Cortex of kidney (tissue), 1 donor: Measurements from ENCODE around the gene ARHGEF33.
"Not testable (repeated sequence)": the region's sequence is repeated elsewhere in the genome, so short reads cannot be mapped to it uniquely, and the experiment has no call there.

Experiments used
- DNase-seq: peaks from one replicate; lab custom pipeline; 2025; lab: John Stamatoyannopoulos, UW

ARHGEF33 gene

GRCh38 chr2:38911191-38911590, 21.5 kb downstream of the ARHGEF33 start:
- DNase-seq = no peak

DNA sequence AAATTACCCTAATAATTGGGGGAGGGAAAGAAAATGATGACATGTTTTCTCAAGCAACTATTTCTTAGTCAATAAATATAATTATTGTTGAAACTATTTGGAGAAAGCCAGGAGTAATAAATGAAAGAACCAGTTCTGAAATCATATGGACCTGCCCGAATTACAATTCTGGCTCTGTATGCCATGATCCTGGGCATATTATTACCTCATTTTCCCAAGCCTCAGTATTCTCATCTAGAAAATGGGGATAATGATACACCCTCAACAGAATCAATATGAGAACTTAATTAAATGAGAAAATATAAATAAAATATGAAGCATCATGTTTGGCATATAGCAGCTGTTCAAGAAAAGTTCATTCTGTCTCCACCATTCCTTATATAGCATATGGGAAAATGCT, 22.9 kb downstream of the ARHGEF33 start:
- DNase-seq = no peak

GRCh38 chr2:38922389-38922788, 32.7 kb downstream of the ARHGEF33 start:
- no peak for DNase-seq

DNA sequence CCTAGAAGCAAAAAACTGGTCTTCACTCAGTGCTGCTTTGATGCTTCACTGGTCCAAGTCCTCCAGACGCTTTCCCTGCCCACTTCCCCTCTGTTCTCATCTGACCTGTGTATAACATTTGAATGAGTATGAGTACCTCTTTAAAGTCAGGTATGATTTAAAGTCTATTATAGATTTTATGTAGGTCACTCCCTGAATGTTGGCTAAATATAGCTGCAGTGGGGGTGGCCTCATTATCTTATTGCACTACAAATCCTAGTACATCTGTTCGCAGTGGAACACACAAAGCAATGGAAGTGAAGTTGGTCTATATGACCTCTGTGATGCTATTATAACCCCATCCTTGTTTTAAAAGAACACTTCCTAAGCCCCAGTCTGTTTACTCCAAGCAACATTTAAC, 33.2 kb downstream of the ARHGEF33 start:
- DNase-seq = no peak

DNA sequence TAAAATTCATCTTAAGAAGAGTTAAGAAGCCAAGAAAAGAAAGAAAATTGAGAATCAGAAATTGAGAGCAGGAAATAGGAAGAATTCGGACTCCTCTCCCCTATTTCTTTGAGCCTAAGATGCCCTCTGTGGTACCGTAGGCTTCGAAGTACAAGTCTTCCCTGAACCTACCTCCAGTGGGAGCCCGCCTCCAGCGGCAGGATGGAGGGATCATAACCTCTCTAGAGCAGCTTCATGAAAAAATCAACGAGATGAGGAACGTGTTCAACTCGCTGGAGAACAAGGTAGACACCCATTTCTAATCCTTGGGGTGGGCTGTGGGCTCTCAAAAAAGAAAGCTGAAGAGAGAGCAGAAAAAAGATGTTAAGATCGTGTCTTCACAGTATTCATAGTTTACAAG, 36.3 kb downstream of the ARHGEF33 start:
- no peak for DNase-seq

GRCh38 chr2:38930600-38930999, 40.9 kb downstream of the ARHGEF33 start:
- no peak for DNase-seq

GRCh38 chr2:38932586-38932985, 42.9 kb downstream of the ARHGEF33 start:
- DNase-seq = no peak

DNA sequence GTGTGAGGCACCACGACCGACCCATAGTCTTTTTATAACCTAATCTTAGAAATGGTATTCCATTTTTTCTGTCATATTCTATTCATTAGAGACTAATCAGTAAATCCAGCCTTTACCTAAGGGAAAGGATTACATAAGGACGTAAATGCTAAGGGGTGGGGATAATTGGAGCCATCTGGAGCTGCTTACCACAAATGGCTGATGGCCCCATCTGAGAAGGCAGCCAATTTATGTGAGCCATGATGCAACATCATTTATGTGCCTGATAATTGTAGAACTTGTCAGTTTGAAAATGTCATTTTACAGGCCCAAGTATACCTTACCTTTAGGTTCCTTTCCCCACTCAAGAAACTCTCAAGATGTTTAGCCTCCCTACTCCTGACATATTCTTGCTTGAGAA, 44.0 kb downstream of the ARHGEF33 start:
- no peak for DNase-seq

DNA sequence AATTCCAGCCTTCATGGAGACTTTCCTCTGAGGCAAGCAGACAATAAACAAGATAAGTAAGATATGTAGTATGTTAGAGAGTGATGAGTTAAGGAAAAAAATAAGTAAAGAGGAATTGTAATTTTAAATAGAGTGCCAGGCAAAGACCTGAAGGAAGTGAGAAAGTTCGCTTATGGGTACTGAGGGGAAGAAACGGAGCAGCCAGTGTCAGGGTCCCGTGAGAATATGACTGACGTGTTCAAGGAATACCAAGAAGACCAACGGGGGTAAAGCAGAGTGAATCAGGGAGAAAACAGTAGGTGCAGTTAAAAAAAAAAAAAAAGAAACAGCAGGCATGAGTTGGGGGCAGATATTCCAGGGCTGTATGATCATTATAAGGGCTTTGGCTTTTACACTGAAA, 45.1 kb downstream of the ARHGEF33 start:
- DNase-seq = no peak

GRCh38 chr2:38935568-38936172, 46.0 kb downstream of the ARHGEF33 start:
- DNase-seq = no peak

DNA sequence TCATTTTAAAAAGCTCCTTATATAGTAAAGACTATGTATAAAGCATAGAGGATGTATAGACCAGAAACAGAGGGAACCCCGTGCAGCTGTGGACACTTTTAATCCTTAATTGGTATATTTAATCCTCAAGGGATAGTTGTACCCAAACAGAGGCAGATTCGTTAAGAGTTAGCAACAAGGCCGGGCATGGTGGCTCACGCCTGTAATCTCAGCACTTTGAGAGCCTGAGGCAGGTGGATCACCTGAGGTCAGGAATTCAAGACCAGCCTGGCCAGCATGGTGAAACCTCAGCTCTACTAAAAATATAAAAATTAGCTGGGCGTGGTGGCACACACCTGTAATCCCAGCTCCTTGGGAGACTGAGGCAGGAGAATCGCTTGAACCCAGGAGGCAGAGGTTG, 46.8 kb downstream of the ARHGEF33 start:
- DNase-seq = not testable (repeated sequence)

DNA sequence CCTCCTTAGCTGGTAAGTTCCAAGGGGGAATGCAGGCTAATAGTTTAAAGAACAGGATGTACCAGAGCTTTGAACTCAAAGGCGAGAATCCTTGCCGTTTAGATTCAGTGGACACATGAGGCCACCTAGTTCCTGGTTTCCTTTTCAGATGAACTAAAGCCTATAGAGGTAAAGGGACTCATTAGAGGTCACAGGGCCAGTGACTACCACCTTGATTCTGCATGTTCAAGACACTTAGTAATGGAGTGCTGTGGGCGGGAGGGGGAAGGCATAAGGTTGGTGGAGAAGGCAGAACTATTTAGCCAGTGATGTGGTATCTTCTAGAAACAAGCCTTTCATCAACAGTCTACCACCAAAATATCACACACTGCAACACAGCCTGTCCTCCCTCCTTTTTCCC, 47.9 kb downstream of the ARHGEF33 start:
- DNase-seq = no peak

- DNase-seq = no peak
These were observed 51.1 kb downstream of the ARHGEF33 start for GRCh38 chr2:38940746-38941145.

DNA sequence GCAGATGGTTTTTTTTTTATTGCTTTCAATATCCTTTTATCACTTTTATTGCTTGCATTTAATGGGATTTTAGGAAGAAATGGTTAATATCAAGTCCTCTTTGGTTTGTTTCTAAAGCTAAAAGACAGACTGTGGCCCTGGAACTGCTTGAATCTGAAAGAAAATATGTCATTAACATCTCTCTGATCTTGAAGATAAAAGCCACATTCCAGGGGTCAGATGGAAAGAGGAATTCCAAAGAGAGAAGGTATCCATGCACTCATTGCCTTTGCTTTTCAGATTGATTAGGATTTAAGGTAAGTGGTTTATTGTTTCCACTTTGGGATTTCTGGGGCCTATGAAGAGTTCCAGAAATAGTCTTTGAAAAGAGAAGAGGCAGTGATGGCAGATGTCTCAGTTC, 54.1 kb downstream of the ARHGEF33 start:
- no peak for DNase-seq

DNA sequence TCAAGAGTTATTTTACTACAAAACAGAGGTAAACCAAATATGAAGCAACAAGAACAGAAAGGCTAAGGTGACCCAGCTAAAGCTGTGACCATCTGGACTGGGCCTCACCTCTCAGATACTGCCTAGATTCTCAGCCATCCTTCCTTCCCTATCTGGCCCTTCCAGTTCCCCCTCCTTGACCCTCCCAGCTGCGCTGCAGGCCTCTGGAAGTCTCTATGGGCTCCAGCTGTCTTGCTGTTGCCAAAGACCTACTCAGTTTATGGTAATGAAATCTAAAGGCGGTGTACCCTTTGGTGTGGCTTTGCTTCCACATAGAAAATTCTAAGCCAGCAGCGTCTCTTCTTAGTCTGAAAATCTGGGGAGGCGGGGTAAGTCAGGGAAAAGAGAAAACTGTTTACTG, 55.7 kb downstream of the ARHGEF33 start:
- no peak for DNase-seq

GRCh38 chr2:38945911-38946310, 56.2 kb downstream of the ARHGEF33 start:
- DNase-seq = no peak

GRCh38 chr2:38947241-38948239, 57.9 kb downstream of the ARHGEF33 start:
- no peak for DNase-seq

GRCh38 chr2:38948387-38948882, 58.8 kb downstream of the ARHGEF33 start:
- no peak for DNase-seq

- no peak for DNase-seq
These were observed 59.3 kb downstream of the ARHGEF33 start for GRCh38 chr2:38948995-38949394.

DNA sequence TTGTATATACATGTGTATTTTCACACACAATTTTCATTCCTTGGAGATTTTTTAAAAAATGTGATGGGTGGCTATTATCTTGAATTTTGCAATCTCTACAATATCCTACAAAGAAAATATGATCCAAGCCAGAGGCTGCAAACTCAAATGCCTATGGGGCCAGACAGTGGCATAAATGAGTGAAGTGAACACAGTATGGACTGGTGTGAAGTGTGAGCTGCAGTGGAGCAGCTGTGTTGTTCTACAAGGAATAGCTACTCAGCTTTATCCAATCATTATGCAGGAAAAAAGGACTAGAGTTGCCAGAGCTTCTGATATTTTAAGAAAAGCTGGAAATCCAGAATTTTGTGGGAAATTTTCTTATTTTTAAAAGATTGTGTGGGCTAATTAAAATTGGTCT, 62.1 kb downstream of the ARHGEF33 start:
- no peak for DNase-seq

DNA sequence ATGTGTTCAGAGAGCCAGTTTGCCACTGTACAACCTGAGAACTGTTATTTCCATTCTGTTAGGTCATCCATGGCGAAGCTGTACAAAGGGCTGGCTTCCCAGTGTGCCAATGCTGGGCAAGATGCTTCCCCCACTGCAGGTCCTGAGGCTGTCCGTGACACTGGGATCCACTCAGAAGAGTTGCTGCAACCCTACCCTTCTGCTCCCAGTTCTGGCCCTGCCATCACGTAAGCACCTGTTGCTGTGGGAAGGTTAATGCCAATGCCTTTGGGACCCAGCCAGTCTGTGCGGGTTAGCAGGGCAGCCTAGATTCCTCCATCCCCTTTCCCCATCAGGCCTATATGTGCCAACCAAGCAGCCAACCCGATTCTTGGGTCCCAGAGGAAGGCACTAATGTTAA, 68.3 kb downstream of the ARHGEF33 start:
- no peak for DNase-seq

DNA sequence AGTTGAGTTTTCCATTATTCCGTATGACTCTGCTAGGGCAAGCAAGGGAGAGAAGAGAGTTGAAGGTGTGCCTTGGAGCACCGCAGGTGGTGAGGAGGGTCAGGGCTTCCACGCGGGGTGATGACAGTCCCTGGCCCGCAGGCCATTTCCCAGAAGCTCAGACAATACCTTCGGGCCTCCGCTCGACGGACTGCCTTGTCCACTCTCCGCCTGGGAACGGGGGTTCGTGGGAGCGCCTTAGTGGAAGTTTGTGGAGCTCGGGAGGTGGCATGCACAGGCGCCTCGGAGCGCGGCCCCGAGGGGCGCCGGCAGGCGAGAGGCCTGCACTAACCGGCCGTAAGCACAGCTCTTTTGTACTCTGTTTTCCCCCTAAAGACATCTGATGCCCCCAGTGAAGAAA, 69.8 kb downstream of the ARHGEF33 start:
- no peak for DNase-seq

DNA sequence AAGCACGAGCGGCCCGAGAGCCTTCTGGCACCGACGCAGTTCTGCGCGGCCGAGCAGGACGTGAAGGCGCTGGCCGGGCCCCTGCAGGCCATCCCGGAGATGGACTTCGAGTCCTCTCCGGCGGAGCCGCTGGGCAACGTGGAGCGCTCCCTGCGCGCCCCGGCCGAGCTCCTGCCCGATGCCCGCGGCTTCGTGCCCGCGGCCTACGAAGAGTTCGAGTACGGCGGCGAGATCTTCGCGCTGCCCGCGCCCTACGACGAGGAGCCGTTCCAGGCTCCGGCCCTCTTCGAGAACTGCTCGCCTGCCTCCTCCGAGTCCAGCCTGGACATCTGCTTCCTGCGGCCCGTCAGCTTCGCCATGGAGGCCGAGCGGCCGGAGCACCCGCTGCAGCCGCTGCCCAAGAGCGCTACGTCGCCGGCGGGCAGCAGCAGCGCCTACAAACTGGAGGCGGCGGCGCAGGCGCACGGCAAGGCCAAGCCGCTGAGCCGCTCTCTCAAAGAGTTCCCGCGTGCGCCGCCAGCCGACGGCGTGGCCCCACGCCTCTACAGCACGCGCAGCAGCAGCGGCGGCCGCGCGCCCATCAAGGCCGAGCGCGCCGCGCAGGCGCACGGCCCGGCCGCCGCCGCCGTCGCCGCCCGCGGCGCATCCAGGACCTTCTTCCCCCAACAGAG, 70.4 kb downstream of the ARHGEF33 start:
- DNase-seq = no peak
